Measurements from ENCODE around the gene HIVEP3.
"Not testable (repeated sequence)": the region's sequence is repeated elsewhere in the genome, so short reads cannot be mapped to it uniquely, and the experiment has no call there.

The HIVEP3 gene

DNA sequence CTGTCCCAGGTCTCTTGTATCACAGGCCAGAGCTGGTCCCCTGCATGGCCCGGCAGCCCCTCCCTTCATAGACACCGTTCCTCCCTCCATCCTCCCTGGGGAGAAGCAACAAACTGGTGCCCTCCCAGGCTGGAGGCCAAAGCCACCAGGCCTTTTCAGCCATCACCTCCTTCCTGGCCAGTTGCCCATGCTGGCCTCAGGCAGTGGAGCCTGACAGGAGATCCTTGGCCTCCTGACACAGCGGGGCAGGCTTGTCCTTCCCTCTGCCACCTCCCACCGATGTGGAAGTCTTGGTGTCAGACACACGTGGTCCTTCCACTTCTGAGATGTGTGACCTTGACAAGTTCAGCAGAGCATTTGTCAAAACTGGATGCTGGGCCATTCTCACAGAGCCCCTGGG lies 206.0 kb downstream of the HIVEP3 start:
- DNase-seq (ENCODE audit: low read depth), result no peak

DNA sequence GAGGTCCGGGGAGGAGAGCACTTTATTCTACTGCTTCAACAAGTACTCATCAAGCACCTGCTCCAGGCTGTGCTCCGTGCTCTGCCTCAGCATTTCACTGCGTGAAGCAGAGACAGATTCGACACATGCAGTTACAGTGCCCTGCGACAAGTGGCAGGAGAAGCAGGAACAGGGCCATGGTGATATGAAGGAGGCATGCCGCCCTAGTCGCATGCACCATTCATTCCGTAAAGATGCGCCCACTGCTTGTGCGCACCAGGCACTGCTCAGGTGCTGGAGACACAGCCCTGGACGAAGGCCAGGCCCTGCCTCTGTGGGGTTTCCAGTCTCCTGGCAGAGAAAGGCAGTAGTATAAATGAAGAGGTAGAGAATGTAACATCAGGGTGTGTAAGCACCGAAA lies 206.6 kb downstream of the HIVEP3 start:
- DNase-seq (ENCODE audit: low read depth), result no peak

DNA sequence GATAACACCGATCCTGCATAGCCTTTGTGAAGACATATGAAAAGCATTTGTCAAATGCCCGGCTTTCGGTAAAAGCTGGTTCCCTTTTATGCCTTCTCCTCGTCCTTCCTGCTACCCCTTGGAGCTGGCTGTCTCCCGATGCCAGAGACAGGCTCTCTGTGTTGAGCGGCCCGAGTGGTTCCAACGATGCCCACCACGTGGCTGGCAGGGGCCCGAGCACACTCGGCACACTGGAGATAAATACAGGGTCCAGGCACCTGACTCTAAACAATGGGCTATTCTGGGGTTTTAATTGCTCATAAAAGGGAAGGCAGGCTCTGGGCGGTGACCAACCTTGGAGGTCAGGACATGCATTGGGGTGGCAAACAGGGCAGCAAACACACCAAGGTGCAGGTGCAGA lies 207.1 kb downstream of the HIVEP3 start:
- DNase-seq (ENCODE audit: low read depth), result no peak

DNA sequence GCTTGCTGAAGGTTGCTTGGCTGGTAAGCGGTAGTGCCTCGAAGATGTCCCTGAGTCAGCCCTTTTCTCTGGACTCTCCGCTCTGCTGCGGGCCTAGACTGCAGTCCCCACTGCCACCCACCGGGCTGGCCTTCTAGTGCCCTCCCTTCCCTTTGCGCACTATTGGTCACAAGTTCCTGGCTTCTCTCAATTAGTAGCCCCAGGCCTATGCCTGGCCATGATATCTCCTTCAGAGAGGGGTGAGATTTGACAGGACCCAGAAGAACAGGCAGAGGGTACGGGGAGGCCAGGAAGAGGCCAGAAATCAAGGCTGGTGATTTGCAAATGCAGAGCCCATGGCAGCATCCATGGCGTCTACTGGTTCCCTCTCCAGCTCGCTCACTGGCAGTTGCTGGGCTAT lies 207.7 kb downstream of the HIVEP3 start:
- DNase-seq (ENCODE audit: low read depth), result no peak

DNA sequence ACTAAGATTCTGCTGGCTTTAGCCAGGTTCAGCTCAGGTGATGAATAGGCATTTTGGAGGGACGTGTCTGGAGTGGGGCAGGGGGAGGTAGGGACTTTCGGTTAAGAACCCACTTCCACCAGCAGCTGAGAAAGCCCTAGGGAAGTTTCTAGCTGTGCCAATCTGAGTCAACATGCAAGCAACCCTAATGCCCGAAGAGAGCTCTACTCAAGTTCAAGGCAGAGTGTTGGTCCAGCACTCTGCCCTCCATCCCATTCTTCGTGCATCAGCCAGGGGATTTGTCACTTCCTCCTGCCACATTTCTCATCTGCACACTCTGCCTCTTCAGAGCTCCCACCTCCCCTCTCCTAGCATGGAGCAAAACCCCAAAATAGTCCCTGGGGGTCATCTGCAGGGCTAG lies 208.8 kb downstream of the HIVEP3 start:
- DNase-seq (ENCODE audit: low read depth), result no peak

DNA sequence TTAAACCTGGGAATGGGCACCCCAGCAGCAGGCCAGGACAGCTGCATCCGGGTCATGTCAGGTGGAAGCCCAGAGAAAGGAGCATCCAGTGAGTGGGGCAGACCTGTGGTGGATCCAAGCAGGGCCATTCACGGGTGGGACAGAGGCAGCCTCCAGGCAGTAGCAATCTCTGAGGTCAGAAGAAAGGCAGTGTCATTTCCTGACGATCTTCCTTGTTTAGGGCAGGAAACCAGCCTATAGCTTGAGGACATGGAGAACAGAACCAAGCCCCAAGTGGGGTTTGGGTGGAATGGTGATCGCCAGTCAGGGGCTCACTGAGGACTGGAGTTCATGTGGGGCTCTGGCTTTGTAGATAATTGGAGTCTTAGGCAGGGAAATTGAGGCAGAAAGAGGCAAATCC lies 209.4 kb downstream of the HIVEP3 start:
- DNase-seq (ENCODE audit: low read depth), result no peak

DNA sequence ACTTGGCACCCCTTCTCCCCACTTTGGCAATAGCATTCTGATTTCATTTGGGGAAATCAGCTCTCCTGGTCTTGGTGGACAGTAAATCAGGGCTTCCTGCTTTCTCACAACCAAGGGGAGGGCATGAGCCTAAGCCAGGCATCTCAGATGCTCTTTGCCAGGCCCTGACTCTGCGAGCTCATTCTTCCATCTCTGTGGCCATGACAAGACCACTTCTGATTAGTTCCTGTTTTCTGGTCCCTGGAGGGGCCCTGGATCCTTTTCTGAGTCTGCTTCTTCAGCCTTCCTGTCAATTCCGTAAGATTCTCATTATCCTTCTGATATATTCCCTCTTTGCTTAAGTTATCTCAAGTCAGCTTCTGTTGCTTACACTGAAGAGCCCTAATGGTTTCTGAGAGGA lies 210.4 kb downstream of the HIVEP3 start:
- no peak for DNase-seq (ENCODE audit: low read depth)

DNA sequence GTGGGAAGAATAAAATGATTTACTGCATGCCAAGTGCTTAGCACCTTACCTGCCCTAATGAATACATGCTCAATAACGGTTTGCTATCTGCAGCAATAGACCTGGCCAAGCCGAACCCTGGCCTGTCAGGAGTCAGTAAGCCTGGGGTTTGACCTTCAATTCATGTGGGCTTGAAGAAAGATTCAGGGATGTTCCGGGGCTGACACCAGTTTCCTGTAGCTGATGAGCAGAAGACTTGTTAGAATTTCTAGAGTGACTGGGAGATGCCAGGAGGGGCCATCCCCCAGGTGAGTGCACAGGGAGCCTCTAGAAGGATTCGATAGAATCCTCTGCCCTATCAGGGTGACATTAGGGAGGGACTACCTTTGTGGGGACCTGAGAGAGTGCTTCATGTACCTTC lies 210.9 kb downstream of the HIVEP3 start:
- DNase-seq (ENCODE audit: low read depth), result no peak

DNA sequence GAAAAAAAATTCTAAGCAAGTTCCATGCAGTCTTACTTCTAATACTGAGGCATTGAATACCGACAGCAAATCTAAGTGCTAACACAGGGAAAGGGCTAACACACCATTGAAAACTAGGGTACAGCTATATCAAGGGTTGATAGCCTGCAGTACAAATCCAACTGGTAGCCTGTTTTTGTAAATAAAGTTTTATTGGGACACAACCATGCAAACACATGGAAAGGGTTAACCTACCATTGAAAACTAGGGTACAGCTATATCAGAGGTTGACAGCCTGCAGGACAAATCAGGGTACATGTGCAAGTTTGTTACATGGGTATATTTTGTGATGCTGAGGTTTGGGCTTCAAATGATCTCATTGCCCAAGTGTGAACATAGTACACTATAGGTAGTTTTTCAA lies 212.9 kb downstream of the HIVEP3 start:
- no peak for DNase-seq (ENCODE audit: low read depth)

DNA sequence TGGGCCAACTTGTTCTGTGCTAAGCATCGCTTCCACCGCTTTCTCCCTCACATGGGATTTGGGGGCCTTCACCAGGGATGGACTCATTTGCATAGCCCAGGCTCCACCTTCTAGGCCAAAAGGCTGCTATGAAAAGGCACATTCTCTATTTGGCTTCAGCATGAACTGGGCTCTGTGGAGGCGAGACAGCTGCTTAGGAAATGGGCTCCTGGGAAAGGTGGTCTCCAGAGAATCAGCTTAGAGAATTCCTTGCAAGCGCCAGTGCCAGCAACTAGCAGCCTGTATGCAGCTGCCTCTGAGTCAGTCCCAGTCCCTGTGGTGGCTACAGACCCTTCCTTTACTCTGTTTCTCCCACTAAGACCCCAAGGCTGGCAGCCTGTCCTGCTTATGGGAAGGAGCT lies 214.5 kb downstream of the HIVEP3 start:
- no peak for DNase-seq (ENCODE audit: low read depth)

DNA sequence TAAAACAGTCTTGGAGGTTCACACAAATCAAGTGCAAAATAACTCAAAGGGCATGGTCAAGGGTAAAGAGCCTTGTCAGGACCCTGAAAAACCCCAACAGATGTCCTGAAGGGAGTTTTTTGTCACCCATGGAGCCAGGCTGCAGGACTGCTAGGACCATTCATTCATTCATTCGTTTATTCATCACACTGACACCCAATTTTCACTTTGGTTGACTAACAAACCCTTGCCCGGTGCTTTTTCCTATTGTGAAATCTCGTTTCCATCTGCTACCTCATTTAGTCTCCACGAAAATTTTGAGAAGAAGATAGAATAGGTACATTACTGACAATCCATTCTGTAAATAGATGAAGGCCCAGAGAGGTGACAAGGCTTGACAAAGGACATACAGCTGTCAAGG lies 216.0 kb downstream of the HIVEP3 start:
- DNase-seq (ENCODE audit: low read depth), result no peak

DNA sequence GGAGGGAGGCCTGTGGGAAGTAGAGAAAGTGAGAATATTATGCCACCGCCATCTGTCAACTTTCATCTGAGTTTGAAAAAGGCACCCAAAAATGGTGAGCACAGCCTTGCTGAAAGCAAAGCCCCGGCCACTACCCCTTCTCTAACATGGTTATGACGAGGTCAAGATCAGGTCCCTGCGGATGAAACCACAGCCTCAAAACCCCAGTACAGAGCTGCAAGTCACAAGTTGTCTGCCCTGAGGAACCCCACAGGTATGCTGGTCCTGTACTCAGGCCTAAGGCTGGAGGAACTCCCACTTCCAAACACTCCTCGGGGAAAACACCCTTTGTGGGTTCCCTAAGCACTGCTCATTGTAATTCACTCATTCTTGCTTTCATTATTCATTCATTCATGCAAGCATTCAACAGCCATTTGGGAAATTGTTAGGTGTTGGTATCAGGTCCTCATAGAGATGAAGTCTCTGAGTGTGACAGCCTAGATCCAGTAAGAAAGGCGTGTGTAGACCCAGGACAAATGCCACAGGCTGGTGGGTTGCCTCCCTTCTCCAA lies 217.7 kb downstream of the HIVEP3 start:
- no peak for DNase-seq (ENCODE audit: low read depth)

DNA sequence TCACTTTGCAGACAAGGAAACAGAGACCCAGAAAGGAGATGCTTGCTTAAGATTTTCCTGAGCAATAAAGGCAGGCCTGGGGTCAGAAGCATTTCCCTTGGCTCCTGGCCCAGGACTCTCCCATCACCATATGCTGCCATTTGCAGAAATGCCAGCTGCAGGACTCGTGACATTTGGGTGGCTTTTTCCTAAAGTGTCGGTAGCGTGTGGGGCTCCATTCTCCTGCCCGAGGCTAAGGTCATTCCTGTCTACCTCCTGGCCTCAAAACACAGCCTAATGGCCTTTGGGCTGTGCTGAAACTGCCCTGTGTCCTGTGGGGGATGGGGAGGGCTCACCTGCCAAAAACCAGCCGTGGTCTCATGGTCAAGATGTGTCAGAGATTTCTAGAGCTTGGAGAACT lies 218.1 kb downstream of the HIVEP3 start:
- DNase-seq (ENCODE audit: low read depth), result no peak

DNA sequence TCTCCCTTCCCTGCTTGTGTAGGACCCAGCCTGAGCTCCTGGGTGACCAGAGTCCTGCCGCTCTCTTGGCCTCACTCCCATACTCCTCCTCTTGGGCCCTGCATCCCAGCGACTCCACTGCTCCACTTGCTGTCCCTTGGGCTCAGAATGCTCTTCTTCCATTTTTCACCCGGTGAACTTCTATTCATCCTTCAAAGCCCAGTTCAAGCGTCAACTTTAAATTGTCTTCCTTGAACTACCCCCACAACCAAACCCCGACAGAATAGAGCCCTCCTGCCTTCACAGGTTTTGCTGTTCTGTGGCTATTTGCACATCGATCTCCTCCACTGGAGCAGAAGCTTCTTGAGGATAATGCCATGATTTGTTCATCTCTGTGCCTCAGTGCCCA lies 218.9 kb downstream of the HIVEP3 start:
- no peak for DNase-seq (ENCODE audit: low read depth)

DNA sequence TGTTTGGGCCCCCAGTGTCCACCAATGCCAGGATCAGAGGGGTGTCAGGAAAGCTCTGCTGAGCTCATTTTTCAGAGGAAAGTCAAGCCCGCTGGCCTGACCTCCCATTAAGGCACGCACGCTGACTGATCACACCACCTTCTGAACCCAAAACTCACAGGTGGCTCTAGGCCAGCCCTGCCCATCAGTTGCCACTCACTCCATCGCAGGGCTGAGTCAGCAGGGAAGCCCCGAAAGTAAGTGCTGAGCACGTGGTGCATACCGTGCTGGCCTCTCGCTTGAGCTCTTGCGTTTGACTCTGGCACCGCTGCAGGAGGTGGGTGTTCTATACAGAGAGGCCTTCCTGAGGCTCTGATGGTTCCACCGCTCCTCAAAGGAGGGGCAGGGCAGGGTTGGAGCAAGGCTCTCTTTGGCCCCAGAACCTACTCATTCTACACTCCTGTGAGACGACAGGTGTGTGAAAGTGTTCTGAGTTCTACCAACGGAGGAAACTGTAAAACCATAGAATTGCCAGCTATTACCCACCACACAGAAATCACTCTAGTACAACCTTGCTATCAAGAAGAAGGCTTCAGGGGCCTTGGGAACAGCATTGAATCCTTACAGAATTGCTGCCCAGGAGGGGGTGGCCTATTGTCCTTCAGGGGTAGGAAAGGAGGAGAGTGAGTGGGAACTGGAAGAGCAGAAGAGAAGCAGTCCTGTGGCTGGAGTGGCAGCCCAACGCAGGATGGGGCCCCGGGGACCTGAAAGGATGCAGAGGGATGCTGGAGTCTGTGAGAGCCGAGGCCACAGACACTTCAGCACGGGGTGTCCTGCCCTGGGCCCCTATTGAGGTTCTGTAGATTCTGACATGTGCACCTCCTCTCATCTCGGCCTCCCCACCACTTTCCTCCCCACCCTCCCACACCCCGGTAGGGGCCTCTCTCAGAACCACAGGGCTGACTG lies 219.5 kb downstream of the HIVEP3 start:
- no peak for DNase-seq (ENCODE audit: low read depth)

DNA sequence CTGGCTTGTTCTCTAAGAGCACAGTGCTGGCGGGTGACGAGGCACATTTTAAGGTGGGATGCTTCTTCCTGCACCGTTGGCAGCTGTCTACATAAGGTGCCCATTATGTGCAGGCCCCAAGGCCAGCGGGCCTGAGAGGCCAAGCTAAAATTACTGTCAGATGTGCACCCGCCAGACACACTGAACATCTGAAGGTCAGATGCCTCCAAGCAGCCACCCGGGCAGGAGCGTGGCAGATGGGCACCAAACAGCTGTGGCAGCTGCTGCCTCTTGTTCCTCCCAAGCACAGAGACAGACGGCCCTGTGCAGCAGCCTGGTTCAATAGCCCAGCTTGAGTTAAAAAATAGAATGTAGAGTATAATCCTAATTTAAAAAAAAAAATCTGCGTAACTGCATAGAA lies 222.3 kb downstream of the HIVEP3 start:
- no peak for DNase-seq (ENCODE audit: low read depth)

DNA sequence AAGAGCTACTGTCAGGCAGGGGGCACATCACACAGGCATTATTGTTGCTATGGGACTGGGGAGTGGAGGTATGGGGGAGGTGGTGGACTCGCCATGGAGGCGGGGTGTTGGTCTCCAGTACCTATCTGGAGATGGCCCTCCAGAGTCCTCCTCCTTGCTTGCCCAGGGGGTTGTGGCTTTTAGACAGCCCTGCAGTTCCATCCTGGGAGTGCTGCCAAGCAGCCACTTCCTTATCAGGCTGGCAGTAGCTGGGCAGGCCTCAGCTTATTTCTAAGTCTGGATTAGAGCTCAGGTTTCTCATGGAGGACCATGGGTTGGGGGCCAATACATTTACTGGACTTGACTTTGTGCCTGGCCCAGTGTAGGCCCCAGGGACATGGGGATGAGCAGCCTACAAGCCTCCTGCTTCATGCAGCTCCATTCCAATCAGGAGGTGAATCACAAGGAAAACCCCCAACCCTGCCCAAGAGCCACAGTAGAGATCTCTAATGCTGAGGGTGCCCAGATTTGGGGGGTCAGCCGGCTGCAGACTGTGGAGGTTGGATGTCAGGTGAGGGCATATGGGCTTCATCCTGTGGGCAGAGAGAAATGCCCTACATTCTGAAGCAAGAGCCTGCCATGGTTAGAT lies 223.5 kb downstream of the HIVEP3 start:
- DNase-seq (ENCODE audit: low read depth), result no peak

DNA sequence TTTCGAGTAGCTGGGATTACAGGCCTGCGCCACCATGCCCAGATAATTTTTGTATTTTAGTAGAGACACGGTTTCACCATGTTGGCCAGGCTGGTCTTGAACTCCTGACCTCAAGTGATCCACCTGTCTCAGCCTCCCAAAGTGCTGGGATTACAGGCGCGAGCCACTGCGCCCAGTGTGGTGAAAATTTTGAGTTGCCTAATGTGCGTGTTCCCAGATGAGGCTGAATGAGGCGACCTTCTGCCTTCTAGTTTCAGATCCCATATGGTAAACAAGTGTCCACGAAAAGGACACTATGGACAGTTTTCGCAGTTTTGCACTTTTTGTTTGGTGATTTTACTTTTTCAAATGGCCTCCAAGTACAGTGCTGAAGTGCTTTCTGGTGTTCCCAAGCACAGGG lies 226.8 kb downstream of the HIVEP3 start:
- not testable (repeated sequence) for DNase-seq (ENCODE audit: low read depth)

DNA sequence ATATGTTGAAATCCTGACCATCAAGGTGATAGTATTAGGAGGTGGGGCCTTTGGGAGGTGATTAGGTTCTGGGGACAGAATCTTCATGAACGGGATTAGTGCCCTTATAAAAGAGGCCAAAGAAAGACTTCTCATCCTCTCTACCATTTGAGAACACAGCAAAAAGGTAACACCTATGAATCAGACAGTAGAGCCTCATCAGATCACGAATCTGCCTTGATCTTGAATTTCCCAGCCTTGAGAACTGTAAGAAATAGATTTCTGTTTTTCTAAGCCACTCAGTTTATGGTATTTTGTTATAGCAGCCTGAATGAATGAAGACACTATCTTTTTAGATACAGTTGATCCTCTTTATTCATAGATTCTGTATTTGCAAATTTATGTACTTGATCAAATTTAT lies 227.3 kb downstream of the HIVEP3 start:
- DNase-seq (ENCODE audit: low read depth), result no peak

DNA sequence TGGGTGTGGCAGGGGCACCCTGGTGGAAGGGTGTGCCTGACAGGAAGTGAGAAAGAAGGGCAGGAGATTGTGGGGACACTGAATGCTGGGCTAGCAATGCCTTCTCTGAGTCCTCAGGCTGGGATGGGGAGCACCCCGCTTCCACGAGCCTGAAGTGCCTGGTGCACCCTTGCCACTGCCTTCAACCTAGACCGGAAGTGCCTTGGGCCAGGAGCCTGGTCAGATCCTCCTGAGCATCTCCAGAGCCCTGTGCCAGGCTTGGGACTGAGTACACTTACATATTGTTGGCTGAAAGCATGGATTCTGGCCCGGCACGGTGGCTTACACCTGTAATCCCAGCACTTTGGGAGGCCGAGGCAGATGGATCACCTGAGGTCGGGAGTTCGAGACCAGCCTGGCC lies 228.4 kb downstream of the HIVEP3 start:
- no peak for DNase-seq (ENCODE audit: low read depth)

DNA sequence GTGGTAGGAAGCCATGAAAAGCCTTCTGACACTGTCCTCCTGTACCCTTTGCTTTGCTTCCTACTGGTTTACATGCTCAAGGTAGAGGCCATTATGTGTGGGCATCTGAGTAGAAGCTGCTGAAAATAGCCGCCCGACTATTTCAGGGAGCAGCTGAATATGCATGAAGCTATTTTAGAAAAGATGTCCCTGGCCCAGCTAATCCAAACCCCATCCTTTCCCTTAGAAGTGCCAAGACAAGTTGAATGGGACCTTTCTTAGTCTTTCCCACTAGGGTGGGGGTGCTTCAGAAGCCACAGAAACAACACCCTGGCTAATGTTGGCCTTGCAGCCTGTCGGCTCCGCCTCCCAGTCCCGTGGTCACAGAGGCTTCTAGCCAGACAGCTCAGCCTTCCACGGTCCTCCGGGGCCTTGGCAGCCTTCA lies 229.2 kb downstream of the HIVEP3 start:
- DNase-seq (ENCODE audit: low read depth), result no peak

DNA sequence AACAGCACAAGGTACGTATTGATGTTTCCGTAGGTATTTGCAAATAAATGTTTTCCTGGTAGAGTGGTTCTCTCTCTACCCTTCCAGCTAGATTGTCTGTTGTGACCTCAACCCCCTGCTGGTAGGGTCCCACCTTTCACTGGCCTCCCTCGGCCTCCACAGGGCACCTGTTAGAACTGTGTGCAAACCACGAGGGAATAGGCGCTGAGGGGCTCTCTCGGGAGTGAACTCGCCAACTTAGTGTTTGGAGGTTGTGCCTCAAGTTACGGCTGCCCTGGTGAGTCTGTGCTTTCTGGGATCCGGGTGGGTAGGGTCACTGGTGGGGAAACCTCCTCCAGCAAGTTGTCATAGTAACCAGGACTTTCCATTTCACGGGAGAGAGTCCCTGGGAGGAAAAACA lies 229.6 kb downstream of the HIVEP3 start:
- DNase-seq (ENCODE audit: low read depth), result no peak

DNA sequence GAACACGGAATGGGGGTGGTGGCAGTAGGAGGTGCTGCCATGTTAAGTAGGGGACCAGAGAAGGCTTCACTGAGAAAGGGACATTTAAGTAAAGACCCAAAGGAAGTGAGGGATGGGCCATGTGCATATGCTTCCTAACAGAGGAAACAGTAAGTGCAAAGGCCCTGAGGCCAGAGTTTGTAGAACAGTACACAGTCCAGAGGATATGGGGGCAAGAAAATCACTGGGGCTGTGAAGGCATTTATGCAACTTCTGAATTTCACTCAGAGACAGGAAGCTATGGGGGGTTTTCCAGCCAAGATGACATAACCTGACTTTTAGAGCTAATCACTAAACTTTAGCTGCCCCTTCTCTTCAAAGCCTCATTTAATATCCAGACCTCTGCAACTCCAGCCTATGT lies 231.7 kb downstream of the HIVEP3 start:
- no peak for DNase-seq (ENCODE audit: low read depth)
